ENCODE measurements around the gene BRF1.
A peak's percentile ranks its signal among the peaks of the same experiment; 100 is the strongest.

Gene BRF1

GRCh38 chr14:105179191-105179590 lies 121.6 kb downstream of the BRF1 start:
- Histone ChIP-seq H2BK5ac (ENCODE audit: low read length) (peak overlapping the region; percentile 39), H3K79me1 (ENCODE audit: low read depth, low read length) (peaks cover 10% of the 10 kb centered on the region), H2AFZ (ENCODE audit: low read length) (no peak overlapping the region), H3K14ac (ENCODE audit: low read length) (peak overlapping the region; percentile 56), H3K36me3 (replicated peaks in 1 of 2; ENCODE audit: control insufficient read depth in 2 of 2, insufficient read depth in 2 of 2, low read length in 2 of 2) (no peaks in the 10 kb centered on the region), H3K18ac (ENCODE audit: low read length) (peak overlapping the region; percentile 11), H3K9ac (ENCODE audit: low read depth, low read length, poor library complexity) (peak overlapping the region; percentile 2), H3K4ac (ENCODE audit: low read length) (no peak overlapping the region), H3K4me2 (ENCODE audit: insufficient read depth, low read length, poor library complexity, severe bottlenecking) (no peak overlapping the region), H3K9me3 (replicated peaks in 1 of 2; ENCODE audit: control insufficient read depth in 2 of 2, insufficient read depth in 1 of 2, low read depth in 1 of 2, low read length in 2 of 2) (no peaks in the 10 kb centered on the region), H2BK120ac (ENCODE audit: low read depth, low read length) (peak overlapping the region; percentile 61), H3K4me3 (ENCODE audit: low read length in 2 of 2) (no peak overlapping the region), H4K91ac (ENCODE audit: low read depth, low read length, poor library complexity) (no peak overlapping the region), H4K8ac (ENCODE audit: low read depth, low read length) (peak overlapping the region; percentile 65), H2BK12ac (ENCODE audit: low read length) (peak overlapping the region; percentile 7), H3K23ac (ENCODE audit: low read depth, low read length, poor library complexity) (peak overlapping the region; percentile 85), H3K27me3 (ENCODE audit: control insufficient read depth in 3 of 3, insufficient read depth in 3 of 3, low read depth in 1 of 3, low read length in 3 of 3) (peaks cover 0 to 23% (median 9%) of the 10 kb centered on the region in 3 experiments), H3K27ac (replicated peaks; ENCODE audit: low read length) (no peak overlapping the region), H2AK5ac (ENCODE audit: low read depth, low read length) (peak overlapping the region; percentile 97), H3K4me1 (ENCODE audit: control insufficient read depth in 2 of 2, insufficient read depth in 1 of 2, low read depth in 1 of 2, low read length in 2 of 2) (peaks cover 7 to 20% of the 10 kb centered on the region in 2 donors), H2BK15ac (ENCODE audit: low read length) (peak overlapping the region; percentile 94)
- DNase-seq (ENCODE audit: low spot score) = no peak
- no CpG with 5 or more reads among the region's 13 CpGs for WGBS, 2 donors (ENCODE audit: extremely low coverage in 2 of 2, insufficient read length in 2 of 2, insufficient replicate concordance in 1 of 2)

GRCh38 chr14:105178868-105179140 lies 122.0 kb downstream of the BRF1 start:
- H3K27ac ChIP-seq (replicated peaks; ENCODE audit: low read length) = no peak overlapping the region
- H3K9ac ChIP-seq (ENCODE audit: low read depth, low read length, poor library complexity) = no peak overlapping the region
- no peak for DNase-seq (ENCODE audit: low spot score)
- no peaks in the 10 kb centered on the region for H3K36me3 ChIP-seq (replicated peaks in 1 of 2; ENCODE audit: control insufficient read depth in 2 of 2, insufficient read depth in 2 of 2, low read length in 2 of 2)
- H2AK5ac ChIP-seq (ENCODE audit: low read depth, low read length) = no peak overlapping the region
- H3K4me2 ChIP-seq (ENCODE audit: insufficient read depth, low read length, poor library complexity, severe bottlenecking) = no peak overlapping the region
- peak overlapping the region; percentile 39 for H2BK5ac ChIP-seq (ENCODE audit: low read length)
- H2BK120ac ChIP-seq (ENCODE audit: low read depth, low read length) = no peak overlapping the region
- no peaks in the 10 kb centered on the region for H3K9me3 ChIP-seq (replicated peaks in 1 of 2; ENCODE audit: control insufficient read depth in 2 of 2, insufficient read depth in 1 of 2, low read depth in 1 of 2, low read length in 2 of 2)
- no peak overlapping the region for H3K18ac ChIP-seq (ENCODE audit: low read length)
- WGBS, 2 donors (ENCODE audit: extremely low coverage in 2 of 2, insufficient read length in 2 of 2, insufficient replicate concordance in 1 of 2) = no CpG with 5 or more reads among the region's 11 CpGs
- H3K4me1 ChIP-seq (ENCODE audit: control insufficient read depth in 2 of 2, insufficient read depth in 1 of 2, low read depth in 1 of 2, low read length in 2 of 2) = peaks cover 7 to 20% of the 10 kb centered on the region in 2 donors
- H2BK15ac ChIP-seq (ENCODE audit: low read length) = no peak overlapping the region
- H4K8ac ChIP-seq (ENCODE audit: low read depth, low read length) = peak overlapping the region; percentile 65
- H2AFZ ChIP-seq (ENCODE audit: low read length) = no peak overlapping the region
- no peak overlapping the region for H4K91ac ChIP-seq (ENCODE audit: low read depth, low read length, poor library complexity)
- peaks cover 0 to 23% (median 9%) of the 10 kb centered on the region in 3 experiments for H3K27me3 ChIP-seq (ENCODE audit: control insufficient read depth in 3 of 3, insufficient read depth in 3 of 3, low read depth in 1 of 3, low read length in 3 of 3)
- H3K4ac ChIP-seq (ENCODE audit: low read length) = no peak overlapping the region
- no peak overlapping the region for H3K4me3 ChIP-seq (ENCODE audit: low read length in 2 of 2)
- H3K79me1 ChIP-seq (ENCODE audit: low read depth, low read length) = peaks cover 10% of the 10 kb centered on the region
- peak overlapping the region; percentile 85 for H3K23ac ChIP-seq (ENCODE audit: low read depth, low read length, poor library complexity)
- H3K14ac ChIP-seq (ENCODE audit: low read length) = peak overlapping the region; percentile 56
- no peak overlapping the region for H2BK12ac ChIP-seq (ENCODE audit: low read length)

GRCh38 chr14:105178069-105178867 lies 122.5 kb downstream of the BRF1 start:
- Histone ChIP-seq H3K9ac (ENCODE audit: low read depth, low read length, poor library complexity) (no peak overlapping the region), H2AFZ (ENCODE audit: low read length) (no peak overlapping the region), H3K36me3 (replicated peaks in 1 of 2; ENCODE audit: control insufficient read depth in 2 of 2, insufficient read depth in 2 of 2, low read length in 2 of 2) (no peaks in the 10 kb centered on the region), H3K4me2 (ENCODE audit: insufficient read depth, low read length, poor library complexity, severe bottlenecking) (no peak overlapping the region), H3K4me3 (ENCODE audit: low read length in 2 of 2) (no peak overlapping the region), H2BK120ac (ENCODE audit: low read depth, low read length) (no peak overlapping the region), H3K9me3 (replicated peaks in 1 of 2; ENCODE audit: control insufficient read depth in 2 of 2, insufficient read depth in 1 of 2, low read depth in 1 of 2, low read length in 2 of 2) (no peaks in the 10 kb centered on the region), H3K27me3 (ENCODE audit: control insufficient read depth in 3 of 3, insufficient read depth in 3 of 3, low read depth in 1 of 3, low read length in 3 of 3) (peaks cover 0 to 23% (median 9%) of the 10 kb centered on the region in 3 experiments), H3K14ac (ENCODE audit: low read length) (no peak overlapping the region), H3K23ac (ENCODE audit: low read depth, low read length, poor library complexity) (no peak overlapping the region), H3K18ac (ENCODE audit: low read length) (no peak overlapping the region), H3K27ac (replicated peaks; ENCODE audit: low read length) (no peak overlapping the region), H2AK5ac (ENCODE audit: low read depth, low read length) (peak overlapping the region; percentile 75), H3K4ac (ENCODE audit: low read length) (no peak overlapping the region), H3K4me1 (ENCODE audit: control insufficient read depth in 2 of 2, insufficient read depth in 1 of 2, low read depth in 1 of 2, low read length in 2 of 2) (peaks cover 7 to 20% of the 10 kb centered on the region in 2 donors), H4K8ac (ENCODE audit: low read depth, low read length) (no peak overlapping the region), H4K91ac (ENCODE audit: low read depth, low read length, poor library complexity) (no peak overlapping the region), H2BK15ac (ENCODE audit: low read length) (no peak overlapping the region), H3K79me1 (ENCODE audit: low read depth, low read length) (peaks cover 10% of the 10 kb centered on the region), H2BK12ac (ENCODE audit: low read length) (no peak overlapping the region), H2BK5ac (ENCODE audit: low read length) (no peak overlapping the region)
- no peak for DNase-seq (ENCODE audit: low spot score)
- no CpG with 5 or more reads among the region's 19 CpGs for WGBS, 2 donors (ENCODE audit: extremely low coverage in 2 of 2, insufficient read length in 2 of 2, insufficient replicate concordance in 1 of 2)

GRCh38 chr14:105177082-105177481 lies 123.7 kb downstream of the BRF1 start:
- H3K4me2 ChIP-seq (ENCODE audit: insufficient read depth, low read length, poor library complexity, severe bottlenecking) = no peak overlapping the region
- H2AFZ ChIP-seq (ENCODE audit: low read length) = no peak overlapping the region
- no peak overlapping the region for H3K14ac ChIP-seq (ENCODE audit: low read length)
- peak overlapping the region; percentile 43 for H2AK5ac ChIP-seq (ENCODE audit: low read depth, low read length)
- peaks cover 7 to 12% of the 10 kb centered on the region in 2 donors for H3K4me1 ChIP-seq (ENCODE audit: control insufficient read depth in 2 of 2, insufficient read depth in 1 of 2, low read depth in 1 of 2, low read length in 2 of 2)
- no peak overlapping the region for H2BK15ac ChIP-seq (ENCODE audit: low read length)
- H2BK12ac ChIP-seq (ENCODE audit: low read length) = no peak overlapping the region
- no peak overlapping the region for H2BK120ac ChIP-seq (ENCODE audit: low read depth, low read length)
- peak overlapping the region; percentile 65 for H4K8ac ChIP-seq (ENCODE audit: low read depth, low read length)
- H2BK5ac ChIP-seq (ENCODE audit: low read length) = peak overlapping the region; percentile 87
- H3K27ac ChIP-seq (replicated peaks; ENCODE audit: low read length) = no peak overlapping the region
- no peaks in the 10 kb centered on the region for H3K9me3 ChIP-seq (replicated peaks in 1 of 2; ENCODE audit: control insufficient read depth in 2 of 2, insufficient read depth in 1 of 2, low read depth in 1 of 2, low read length in 2 of 2)
- H3K36me3 ChIP-seq (replicated peaks in 1 of 2; ENCODE audit: control insufficient read depth in 2 of 2, insufficient read depth in 2 of 2, low read length in 2 of 2) = no peaks in the 10 kb centered on the region
- peak overlapping the region; percentile 93 for H3K23ac ChIP-seq (ENCODE audit: low read depth, low read length, poor library complexity)
- no CpG with 5 or more reads among the region's 11 CpGs for WGBS, 2 donors (ENCODE audit: extremely low coverage in 2 of 2, insufficient read length in 2 of 2, insufficient replicate concordance in 1 of 2)
- peaks cover 10% of the 10 kb centered on the region for H3K79me1 ChIP-seq (ENCODE audit: low read depth, low read length)
- peak overlapping the region; percentile 48 for H3K18ac ChIP-seq (ENCODE audit: low read length)
- no peak overlapping the region for H4K91ac ChIP-seq (ENCODE audit: low read depth, low read length, poor library complexity)
- peaks cover 0 to 12% (median 6%) of the 10 kb centered on the region in 3 experiments for H3K27me3 ChIP-seq (ENCODE audit: control insufficient read depth in 3 of 3, insufficient read depth in 3 of 3, low read depth in 1 of 3, low read length in 3 of 3)
- H3K9ac ChIP-seq (ENCODE audit: low read depth, low read length, poor library complexity) = peak overlapping the region; percentile 50
- H3K4ac ChIP-seq (ENCODE audit: low read length) = no peak overlapping the region
- H3K4me3 ChIP-seq (ENCODE audit: low read length in 2 of 2) = no peak overlapping the region
- no peak for DNase-seq (ENCODE audit: low spot score)

All from neuronal stem cell (in vitro differentiated cells).